OCI-M2 (cell line): ENCODE measurements around the gene BBOX1.
"Not testable (repeated sequence)": the region's sequence is repeated elsewhere in the genome, so short reads cannot be mapped to it uniquely, and the experiment has no call there.

Source experiments
- DNase-seq: peaks from one replicate; lab custom pipeline; 2025; ENCODE audit not compliant: unreplicated experiment; lab: John Stamatoyannopoulos, UW

BBOX1 gene

DNA sequence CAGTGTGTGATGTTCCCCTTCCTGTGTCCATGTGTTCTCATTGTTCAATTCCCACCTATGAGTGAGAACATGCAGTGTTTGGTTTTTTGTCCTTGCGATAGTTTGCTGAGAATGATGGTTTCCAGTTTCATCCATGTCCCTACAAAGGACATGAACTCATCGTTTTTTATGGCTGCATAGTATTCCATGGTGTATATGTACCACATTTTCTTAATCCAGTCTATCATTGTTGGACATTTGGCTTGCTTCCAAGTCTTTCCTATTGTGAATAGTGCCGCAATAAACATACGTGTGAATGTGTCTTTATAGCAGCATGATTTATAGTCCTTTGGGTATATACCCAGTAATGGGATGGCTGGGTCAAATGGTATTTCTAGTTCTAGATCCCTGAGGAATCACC, 134.9 kb downstream of the BBOX1 start:
- not testable (repeated sequence) for DNase-seq
